Activated effector memory CD4-positive, alpha-beta T cell treated with anti-CD3 and anti-CD28 coated beads, Interleukin-2, amount 50 U/mL, for 16 hours (primary cell): ENCODE data around the gene C8G.

Experiments used
- DNase-seq: peaks from one replicate; pipeline ENCODE4 v3.0.0-alpha.2; 2020

Gene C8G

DNA sequence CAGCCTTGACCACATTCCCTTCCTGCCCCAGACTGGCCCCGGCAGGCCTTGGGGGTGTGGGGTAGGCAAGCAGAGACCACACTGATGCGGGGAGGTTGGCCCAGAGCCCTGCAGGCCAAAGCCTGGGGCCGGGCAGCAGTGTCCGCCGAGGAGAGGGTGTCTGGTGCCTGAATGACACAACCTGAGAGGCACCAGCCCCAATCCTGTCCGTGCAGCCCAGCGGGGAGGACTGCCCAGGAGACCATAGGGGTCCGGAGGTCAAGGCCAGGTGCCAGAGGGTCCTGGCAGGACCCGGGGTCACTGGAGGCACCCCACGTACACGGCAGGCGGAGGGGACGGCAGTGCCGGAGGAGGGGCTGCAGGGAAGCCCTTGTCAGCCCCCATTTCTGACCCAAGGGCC, 26.7 kb downstream of the C8G start:
- no peak for DNase-seq

- DNase-seq, result no peak
Observed at GRCh38 chr9:136972335-136972734, 27.3 kb downstream of the C8G start.

DNA sequence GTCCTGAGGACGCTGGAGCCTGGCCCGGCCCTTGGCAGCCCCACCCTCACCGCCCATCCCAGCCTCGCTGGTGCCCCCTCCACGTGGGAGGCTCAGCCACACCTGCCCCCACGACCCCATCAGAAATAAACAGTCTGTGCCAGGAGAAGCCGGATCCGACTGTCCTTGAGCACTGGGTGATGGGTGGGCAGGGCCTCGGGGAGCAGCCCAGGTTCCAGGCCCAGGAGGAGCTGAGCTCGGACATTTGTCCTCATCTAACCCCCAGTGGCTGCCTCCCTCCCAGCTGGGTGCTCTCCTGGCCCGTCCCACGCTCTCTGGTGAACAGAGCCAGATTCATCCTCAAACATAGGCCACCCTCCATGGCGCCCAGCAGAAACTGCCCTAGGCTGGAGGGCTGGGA, 27.7 kb downstream of the C8G start:
- no peak for DNase-seq

GRCh38 chr9:136973618-136974617, 28.9 kb downstream of the C8G start:
- no peak for DNase-seq

DNA sequence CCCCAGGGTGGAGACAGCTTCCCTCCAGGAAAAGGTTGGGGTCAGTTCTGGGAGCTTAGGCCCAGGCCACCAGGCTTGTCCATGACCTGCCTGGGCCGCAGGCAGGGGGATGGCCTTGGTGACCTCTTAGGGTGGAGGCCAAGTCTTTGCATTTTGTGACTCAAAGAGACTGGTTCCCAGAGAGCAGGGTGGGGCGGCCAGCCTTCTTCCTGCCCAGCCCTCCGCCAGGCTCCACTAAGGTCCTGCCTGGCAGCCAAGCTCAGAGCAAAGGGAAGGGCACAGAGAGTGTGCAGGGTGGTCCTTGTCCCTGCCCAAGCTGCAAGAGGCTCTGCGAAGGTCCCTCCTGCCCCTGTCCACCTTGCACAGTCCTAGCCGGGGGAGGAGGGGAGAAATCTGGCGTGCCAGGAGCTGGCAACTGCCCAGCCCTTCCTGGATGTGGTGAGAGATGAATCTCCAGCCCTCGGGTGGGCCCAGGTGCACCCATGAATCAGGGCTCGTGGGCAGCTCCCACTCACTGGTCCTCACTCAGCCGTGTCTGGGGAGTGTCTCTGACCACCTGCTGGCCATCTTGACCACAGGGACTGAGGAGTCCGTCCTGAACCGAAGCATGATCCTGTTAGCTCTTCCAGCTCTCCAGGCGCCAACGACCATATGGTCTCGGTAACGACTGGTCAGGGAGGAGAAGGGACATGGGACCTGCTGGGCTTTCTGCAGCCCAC, 29.9 kb downstream of the C8G start:
- DNase-seq, result no peak

DNA sequence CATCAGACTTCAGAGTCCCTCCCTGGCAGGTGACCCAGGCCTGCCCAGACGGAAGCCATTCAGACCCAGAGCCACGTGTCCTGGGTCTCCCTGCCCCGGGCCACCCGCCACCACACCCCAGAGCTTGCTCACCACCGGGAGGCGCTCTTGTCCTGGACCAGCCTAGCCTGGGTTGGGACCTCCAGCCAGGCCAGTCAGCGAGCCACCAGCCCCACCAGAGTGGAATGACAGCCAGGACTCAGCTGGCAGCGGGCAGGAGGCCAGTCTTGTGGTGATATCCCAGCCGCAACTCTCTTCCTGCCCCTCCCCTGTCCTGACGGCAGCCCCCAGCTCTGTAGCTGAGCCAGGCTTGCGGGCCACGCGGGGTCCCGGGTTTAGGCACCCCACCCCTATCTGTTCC, 30.6 kb downstream of the C8G start:
- DNase-seq, result peak; percentile 74

DNA sequence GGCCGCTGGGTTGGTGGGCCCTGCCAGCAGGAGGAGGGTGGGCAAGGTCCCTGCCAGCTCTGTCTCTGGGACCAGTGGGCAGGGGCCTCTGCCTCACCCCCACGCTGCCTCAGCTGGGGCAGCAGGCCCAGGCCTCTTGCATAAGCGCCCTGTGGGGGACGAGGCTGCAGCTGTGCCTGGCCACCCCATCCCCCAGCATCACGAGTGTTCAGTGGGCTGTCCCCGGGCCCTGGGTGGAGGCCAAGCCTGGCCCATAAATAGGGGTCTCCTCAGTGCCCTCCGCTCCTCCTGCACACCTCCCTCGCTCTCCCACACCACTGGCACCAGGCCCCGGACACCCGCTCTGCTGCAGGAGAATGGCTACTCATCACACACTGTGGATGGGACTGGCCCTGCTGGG, 32.2 kb downstream of the C8G start, which contains the start of gene PTGDS:
PTGDS (plus strand) TSS at position 282 of the 400 bp plus-strand sequence; CDS start at position 357, 75 bp downstream.
- no peak for DNase-seq

DNA sequence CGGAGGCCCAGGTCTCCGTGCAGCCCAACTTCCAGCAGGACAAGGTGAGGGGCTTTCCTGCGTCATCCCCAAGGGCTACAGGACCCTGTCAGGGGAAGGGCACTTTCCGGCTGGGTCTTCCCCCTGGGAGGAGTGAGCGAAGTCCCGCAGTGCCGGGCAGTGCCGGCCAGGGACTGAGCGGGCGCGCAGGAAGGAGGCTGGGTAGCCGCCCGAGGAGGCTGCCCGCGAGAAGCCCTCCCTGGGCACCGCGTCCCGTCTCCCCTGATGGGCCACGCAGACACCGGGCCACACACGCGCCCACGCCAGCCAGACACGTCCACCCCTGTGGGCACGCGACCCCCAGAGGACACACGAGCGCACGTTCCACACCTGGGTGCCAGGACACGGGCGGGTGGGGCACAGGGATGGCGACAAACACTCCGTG, 32.6 kb downstream of the C8G start:
- no peak for DNase-seq

DNA sequence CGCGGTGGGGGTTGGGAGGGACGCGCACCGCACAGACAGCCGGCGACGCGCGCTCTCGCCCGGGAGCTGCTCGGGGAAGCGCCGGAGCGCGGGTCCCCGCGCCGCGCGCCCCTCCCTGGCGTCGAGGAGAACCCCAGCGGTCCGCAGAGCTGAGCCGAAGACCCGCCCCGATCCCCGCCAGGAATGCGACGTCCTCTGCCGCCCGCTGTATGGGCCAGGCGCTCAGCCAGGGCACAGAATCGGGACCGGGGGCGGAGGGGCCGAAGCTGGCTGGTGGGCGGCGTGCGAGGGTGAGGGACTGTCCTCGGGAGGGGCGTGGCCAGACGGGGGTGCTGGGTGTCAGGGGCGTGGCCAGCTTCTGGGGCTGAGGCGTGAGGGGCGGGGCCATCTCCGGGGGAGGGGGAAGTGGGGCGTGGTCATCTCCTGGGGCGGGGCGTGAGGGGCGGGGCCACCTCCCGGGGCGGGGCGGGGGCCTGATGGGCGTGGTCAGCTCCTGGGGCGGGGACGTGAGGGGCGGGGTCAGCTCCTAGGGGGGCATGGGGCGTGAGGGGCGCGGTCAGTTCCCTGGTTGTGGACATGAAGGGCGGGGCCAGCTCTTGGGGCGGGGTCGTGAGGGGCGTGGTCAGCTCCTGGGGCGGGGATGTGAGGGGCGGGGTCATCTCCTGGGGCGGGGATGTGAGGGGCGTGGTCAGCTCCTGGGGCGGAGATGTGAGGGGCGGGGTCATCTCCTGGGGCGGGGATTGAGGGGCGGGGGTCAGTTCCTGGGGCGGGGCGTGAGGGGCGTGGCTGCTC, 33.2 kb downstream of the C8G start:
- peak; percentile 91 for DNase-seq

DNA sequence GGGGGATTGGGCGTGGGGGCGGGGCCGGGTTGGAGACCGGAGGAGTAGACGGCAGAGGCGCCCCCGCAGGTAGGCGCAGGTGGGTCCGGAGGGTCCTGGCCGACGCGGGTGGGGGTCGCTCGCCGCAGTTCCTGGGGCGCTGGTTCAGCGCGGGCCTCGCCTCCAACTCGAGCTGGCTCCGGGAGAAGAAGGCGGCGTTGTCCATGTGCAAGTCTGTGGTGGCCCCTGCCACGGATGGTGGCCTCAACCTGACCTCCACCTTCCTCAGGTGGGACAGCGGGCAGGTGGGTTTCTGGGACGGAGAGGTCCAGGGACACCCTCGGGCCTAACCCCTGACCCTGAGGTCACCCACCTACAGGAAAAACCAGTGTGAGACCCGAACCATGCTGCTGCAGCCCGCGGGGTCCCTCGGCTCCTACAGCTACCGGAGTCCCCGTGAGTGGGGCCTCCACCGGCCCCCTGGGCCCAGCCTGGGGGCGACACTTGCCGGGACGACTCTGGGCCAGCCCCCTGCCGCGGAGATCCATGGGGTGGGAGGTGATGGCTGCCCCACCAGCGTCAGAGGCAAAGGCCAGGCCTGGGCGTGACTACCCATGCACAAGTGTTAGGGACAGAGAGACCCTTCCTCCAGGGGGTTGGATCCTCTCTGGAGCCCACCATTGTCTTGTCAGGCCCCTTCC, 34.0 kb downstream of the C8G start:
- no peak for DNase-seq

DNA sequence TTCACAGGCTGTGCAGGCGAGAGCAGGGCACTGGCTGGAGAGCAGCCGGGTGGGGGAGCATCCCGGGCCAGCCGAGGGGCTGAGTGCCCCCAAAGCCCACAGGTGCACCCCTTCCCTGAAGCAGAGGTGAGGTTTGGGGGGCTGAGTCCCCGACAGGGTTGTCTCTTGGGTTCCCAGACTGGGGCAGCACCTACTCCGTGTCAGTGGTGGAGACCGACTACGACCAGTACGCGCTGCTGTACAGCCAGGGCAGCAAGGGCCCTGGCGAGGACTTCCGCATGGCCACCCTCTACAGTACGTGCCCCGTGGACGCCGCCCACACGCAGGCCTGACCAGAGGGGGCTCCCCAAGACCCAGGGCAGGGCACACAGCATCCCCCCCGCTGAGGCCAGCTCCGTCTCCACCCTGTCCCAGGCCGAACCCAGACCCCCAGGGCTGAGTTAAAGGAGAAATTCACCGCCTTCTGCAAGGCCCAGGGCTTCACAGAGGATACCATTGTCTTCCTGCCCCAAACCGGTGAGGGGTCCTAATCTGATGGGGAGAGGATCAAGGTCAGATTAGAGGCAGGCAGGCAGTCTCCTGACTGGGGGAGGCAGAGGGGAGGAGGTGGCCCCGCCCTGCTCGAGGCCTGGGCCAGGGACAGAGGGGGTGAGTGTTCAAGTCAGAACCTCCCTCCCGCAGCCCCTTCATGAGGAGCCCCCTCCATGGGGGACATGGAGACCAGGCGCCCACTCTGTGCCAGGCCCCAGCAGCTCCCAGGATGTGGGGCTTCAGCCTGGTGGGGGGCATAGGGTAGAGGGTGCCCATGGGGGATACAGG, 34.9 kb downstream of the C8G start:
- DNase-seq, result no peak

GRCh38 chr9:136980669-136981478, 35.8 kb downstream of the C8G start:
- no peak for DNase-seq

DNA sequence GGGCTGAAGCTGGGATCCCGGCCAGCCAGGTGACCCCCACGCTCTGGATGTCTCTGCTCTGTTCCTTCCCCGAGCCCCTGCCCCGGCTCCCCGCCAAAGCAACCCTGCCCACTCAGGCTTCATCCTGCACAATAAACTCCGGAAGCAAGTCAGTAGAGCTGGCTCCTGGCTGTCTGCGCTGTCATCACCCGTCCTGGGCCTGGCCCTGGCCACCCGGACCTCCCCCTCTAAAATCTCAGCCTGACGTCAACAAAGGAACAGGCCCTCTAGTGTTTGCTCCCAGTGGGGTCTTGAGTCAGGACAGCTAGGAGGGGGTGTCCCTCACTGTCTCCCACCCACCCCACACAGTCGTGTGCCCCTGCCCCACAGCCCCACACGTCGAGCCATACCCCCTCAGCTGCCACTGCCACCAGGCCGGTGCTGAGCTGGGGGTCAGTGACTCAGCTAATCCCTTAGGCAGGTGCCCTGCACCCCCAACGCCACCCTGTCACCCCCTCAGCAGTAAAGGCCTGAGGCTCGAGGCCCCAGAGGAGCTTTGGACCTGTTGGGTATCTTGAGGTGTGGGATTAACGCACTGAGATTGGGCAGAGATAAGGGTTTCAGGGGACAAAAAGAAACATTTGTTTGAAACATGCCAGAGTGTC, 36.7 kb downstream of the C8G start:
- DNase-seq, result no peak

DNA sequence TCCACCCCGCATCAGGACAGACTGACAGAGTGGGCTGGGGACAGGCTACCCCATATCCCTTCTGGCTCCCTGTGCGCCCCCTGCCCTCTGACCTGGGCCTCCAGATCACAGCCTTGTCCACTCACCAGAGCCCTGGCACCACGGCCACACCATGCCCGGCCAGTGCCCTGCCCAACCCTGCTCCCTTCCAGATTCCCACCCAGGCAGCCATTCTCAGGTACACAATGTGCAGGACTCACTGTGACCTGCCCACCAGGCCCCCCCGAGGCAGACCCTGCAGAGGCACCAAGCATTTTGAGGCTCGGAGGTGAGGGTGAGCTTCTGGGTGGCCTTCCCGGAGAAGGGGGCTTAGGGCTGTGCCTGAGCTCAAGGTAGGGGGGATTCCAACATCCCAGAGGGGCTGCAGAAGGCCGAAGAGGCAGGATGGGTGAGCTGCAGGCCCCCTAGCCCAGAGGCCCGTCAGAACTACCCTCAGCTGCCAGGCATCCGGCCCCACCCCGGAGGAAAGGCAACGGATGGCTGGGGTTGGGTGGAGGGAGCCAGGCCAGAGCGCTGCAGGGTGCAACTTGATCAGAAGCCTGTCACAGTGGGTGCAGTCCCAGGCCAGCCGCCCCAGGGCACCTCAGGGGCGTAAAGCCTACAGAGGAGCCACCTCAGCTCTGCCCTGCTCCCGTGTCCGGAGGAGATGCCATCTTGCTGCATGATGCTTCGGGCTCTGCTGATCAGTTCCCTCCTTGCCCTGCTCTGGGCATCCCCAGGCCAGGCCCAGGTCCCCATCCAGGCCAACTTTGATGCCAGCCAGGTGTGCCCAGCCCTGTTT, 37.4 kb downstream of the C8G start, which contains the start of gene LCNL1:
LCNL1 (plus strand) TSS at position 762 of the 820 bp plus-strand sequence. CDS start 594 bp downstream, outside the sequence.
- DNase-seq, result no peak

GRCh38 chr9:136983167-136983566, 38.1 kb downstream of the C8G start:
- no peak for DNase-seq

GRCh38 chr9:136983656-136984314, 38.7 kb downstream of the C8G start:
- no peak for DNase-seq

GRCh38 chr9:136984464-136985026, 39.5 kb downstream of the C8G start:
- DNase-seq, result no peak

DNA sequence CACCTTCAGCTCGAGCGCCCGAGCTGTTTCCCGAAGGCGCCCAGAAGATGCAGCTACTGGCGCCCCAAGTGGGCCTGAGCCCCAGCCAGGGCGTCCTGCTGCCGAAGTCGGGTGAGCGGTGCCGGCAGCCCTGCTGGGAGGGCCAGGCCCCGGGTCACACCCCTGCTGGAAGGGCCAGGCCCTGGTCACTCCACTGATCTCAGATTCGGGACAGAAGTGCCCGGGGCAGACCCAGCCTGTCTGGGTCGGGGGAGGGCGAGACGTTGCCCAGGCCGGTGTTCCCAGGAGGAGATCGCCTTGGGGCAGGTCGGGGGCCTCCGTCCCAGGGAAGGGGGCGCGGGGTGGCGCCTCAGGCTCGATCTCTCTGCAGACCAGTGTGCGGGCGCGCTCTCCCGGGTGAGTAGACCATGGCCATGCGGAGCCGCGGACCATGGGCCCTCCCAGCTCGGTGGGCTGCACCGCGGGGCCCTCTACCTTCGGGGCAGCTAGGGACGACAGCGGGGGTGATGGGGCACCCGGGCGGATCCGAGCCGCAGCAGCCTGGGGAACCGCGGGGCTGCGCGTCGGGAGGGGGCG, 40.1 kb downstream of the C8G start:
- no peak for DNase-seq
